Fibroblast of pulmonary artery (primary cell): Measurements from ENCODE around the gene CD36.
"Not testable (repeated sequence)": the region's sequence is repeated elsewhere in the genome, so short reads cannot be mapped to it uniquely, and the experiment has no call there.

ENCODE experiments used
- DNase-seq: peaks from one replicate; pipeline ENCODE4 v3.0.0-alpha.2; 2010; ENCODE audit warnings: low read depth
- H3K4me3 ChIP-seq: replicated peaks from 2 replicates; pipeline ENCODE4 v1.5.1; 2011; ENCODE audit warnings: low read depth, mild to moderate bottlenecking, control low read depth, low read length, moderate library complexity
- TF ChIP-seq, protein P1 (sequence below): IDR thresholded peaks from 2 replicates; pipeline ENCODE4 v1.5.1; 2011; ENCODE audit warnings: mild to moderate bottlenecking, control low read depth, low read length, inconsistent platforms; ENCODE audit errors: missing control alignments

Gene CD36

DNA sequence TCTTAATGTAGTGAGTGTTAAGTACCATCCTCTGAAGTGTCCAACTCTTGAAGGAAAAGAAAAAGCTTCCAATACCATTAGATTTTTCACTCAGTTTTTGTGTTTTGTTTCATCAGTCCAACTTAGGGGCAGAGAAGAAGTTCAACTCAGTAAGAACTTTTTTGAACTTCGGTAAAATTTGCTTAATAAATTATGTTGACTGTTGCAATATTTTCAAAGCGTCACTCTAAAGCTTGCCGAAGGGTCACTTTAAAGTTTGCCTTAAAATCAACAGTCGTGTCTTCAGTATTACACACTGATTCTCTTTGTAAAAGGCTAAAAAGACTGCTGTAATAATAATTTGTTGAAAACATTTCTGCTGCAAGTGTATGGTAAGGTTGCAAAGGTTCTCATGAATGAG lies 17.6 kb downstream of the CD36 start:
- TF ChIP-seq, protein P1, sequence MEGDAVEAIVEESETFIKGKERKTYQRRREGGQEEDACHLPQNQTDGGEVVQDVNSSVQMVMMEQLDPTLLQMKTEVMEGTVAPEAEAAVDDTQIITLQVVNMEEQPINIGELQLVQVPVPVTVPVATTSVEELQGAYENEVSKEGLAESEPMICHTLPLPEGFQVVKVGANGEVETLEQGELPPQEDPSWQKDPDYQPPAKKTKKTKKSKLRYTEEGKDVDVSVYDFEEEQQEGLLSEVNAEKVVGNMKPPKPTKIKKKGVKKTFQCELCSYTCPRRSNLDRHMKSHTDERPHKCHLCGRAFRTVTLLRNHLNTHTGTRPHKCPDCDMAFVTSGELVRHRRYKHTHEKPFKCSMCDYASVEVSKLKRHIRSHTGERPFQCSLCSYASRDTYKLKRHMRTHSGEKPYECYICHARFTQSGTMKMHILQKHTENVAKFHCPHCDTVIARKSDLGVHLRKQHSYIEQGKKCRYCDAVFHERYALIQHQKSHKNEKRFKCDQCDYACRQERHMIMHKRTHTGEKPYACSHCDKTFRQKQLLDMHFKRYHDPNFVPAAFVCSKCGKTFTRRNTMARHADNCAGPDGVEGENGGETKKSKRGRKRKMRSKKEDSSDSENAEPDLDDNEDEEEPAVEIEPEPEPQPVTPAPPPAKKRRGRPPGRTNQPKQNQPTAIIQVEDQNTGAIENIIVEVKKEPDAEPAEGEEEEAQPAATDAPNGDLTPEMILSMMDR = no peak
- H3K4me3 ChIP-seq = no peak overlapping the region
- no peak for DNase-seq

DNA sequence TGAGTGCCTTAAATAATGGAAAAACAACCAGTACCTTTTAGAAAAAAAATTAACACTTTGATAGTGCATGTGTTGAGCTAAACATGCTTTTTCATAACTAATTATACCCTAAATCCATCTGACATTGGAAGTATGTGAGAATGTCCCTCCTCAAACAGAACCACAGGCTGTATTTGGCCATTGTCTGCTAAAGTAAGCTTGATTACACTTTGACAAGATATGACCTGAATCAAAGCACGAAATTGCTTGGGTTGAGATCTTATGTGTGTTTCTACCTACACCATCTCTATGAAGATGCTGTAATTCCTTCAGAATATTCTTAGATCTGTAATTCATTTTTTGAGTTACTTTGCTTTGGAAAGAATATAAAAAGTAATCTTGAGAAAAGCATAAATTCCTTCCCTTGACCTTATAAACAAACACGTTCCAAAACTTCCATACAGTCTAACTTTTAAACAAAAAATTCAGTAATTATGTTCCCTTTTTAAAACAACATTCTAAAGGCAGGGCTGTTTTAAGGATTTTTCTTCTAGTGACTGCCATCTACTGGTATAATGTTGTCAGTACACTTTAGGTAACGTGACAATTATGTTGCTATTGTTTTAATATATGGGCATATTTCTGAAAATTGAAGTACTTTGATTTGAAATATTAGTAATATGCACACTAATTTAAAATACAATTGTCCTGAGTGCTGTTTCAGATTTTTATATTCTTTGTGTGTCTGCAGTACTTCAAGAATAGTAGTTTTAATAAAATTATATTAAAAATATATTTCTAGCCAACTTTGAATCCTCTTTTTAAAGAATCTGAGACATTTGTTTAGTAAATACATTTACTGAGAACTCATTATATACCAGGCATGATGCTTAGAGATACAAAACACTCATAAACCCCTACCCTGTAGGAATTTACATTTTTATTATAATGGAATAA lies 20.9 kb downstream of the CD36 start:
- no peak overlapping the region for H3K4me3 ChIP-seq
- TF ChIP-seq, protein P1 = peak; percentile 62
- peak; percentile 64 for DNase-seq

DNA sequence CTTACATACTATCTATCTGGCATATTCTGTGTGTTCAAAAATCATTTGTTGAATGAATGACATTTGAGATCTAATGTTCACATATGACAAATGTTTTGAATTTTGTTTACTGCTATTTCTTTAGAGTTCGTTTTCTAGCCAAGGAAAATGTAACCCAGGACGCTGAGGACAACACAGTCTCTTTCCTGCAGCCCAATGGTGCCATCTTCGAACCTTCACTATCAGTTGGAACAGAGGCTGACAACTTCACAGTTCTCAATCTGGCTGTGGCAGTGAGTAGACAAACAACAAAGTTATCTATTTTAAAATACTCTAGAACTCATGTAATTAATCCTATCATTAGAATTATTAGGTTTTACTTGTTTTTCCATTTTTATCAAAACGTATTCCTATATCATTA lies 22.5 kb downstream of the CD36 start:
- DNase-seq = no peak
- TF ChIP-seq, protein P1 = no peak
- H3K4me3 ChIP-seq = no peak overlapping the region

DNA sequence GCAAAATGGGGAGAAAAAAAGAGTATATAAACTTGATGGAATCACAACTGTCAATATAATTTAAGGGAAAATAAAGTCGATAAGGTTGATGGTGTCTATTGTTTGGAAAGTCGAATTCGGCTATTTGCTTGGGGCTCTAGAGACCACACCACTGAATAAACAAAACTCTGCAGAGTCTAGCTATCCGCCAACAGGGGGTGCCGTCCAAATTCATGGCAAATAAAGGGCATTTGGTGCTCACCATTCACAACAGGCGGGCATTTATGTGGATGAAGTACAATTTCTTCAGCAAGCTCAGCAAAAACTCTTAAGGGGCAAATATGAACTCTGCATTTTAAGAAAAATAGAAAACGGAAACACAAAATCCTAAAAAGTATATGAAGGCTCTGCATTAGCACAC lies 23.3 kb downstream of the CD36 start:
- no peak overlapping the region for H3K4me3 ChIP-seq
- TF ChIP-seq, protein P1 = peak; percentile 26
- DNase-seq = peak; percentile 10

DNA sequence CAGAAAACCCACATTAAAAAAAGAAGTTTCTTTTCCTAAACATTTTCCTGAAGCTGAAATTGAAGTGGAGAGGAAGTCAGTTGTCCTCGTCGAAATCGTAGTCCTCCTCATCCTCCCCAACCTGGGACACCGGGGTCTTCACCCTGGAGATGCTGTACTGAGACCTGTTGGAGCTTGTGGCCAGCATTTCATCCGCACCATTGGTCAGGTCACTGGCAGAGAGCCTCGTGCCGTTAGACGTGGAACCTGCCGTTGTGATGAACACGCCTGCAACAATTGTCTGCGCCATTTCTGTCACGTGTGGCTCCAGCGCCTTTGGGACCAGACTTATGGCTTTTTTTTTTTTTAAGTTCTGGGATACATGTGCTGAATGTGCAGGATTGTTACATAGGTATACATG lies 23.8 kb downstream of the CD36 start:
- TF ChIP-seq, protein P1 = no peak
- H3K4me3 ChIP-seq = no peak overlapping the region
- no peak for DNase-seq

DNA sequence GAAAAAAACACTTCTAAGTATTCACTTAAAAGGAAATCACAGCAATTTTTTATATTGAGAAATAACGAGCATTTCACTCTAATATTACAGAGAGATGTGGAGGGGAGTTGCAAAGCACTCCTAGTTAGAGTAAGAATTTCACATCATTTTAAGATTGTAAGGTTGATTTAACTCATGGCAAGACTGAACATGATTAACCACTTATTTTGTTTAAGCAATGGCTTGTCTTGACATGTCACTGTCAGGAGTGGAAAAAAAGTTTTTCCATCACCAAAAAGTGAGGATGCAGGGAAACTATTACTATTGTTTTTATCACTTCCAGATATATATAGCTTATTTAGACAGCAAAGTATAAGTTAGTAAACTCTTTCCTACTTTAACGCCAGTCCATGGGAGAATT lies 27.1 kb downstream of the CD36 start:
- no peak for DNase-seq
- TF ChIP-seq, protein P1 = no peak

DNA sequence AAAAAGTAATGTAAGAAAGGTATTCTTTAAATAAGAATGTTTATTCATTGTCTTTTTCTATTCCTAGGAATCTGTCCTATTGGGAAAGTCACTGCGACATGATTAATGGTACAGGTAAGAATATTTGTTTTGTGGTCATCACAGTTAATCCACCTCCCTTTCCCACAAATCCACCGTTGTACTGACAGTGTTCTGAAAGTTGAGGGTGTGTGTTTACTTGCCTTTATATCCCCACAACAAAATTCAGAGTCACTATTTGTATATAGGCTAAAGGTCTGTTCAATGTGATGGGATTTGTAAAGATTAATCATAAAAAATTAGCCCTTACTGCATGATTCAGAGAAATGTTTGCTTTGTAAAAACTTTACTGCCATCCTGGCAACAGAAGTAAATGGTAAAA lies 27.9 kb downstream of the CD36 start:
- TF ChIP-seq, protein P1 = no peak
- DNase-seq = no peak
- no peak overlapping the region for H3K4me3 ChIP-seq

More for the DNA sequence above, 27.1 kb downstream of the CD36 start:
- H3K4me3 ChIP-seq = no peak overlapping the region

DNA sequence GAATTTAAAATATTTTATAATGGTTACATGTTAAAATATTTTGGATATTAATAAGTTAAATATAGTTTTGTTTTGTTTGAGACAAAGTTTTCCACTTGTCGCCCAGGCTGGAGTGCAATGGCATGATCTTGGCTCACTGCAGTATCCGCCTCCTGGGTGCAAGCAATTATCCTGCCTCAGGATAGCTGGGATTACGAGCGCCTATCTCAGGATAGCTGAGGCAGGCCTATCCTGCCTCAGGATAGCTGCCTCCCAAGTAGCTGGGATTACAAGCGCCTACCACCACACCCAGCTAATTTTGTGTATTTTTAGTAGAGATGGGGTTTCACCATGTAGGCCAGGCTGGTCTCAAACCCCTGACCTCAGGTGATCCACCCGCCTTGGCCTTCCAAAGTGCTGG lies 30.9 kb downstream of the CD36 start:
- H3K4me3 ChIP-seq, DNase-seq: not testable (repeated sequence)
